ENCODE measurements around the gene CABP2. TPM values are rescaled to one million over a fixed set of nuclear protein-coding genes. Genes with fewer than 3 reads are reported as not detected.
"Not testable (repeated sequence)": the region's sequence is repeated elsewhere in the genome, so short reads cannot be mapped to it uniquely, and the experiment has no call there.

Gene CABP2
- total RNA-seq (not detected), polyA plus RNA-seq (ENCODE audit: insufficient read length in 6 of 6) (not detected)
- long read RNA-seq, donor 1: 0 reads
- long read RNA-seq, donor 2: 0 reads
- long read RNA-seq, donor 3: 0 reads
- long read RNA-seq, donor 4: 0 reads
- long read RNA-seq, donor 5: 0 reads
- long read RNA-seq, donor 6: 0 reads
- long read RNA-seq, donor 7: 0 reads
- long read RNA-seq, donor 8: 0 reads
- long read RNA-seq, donor 9: 0 reads
- long read RNA-seq, donor 10: 0 reads
- long read RNA-seq, donor 11: 0 reads
- long read RNA-seq, donor 12: 0 reads

GRCh38 chr11:67522844-67523555, at the start of gene CABP2:
TSS of gene CABP2 (minus strand) at chr11:67523446. CDS start at chr11:67523326, 120 bp downstream.
- intact Hi-C loops (cut with DNase I): no loop called here
- Histone ChIP-seq H3K36me3 (no peaks in the 10 kb centered on the region), H3K9me3 (no peaks in the 10 kb centered on the region), H3K4me3 (no peak within 1 kb of the TSS), H3K27ac (no peak within 1 kb of the TSS), H3K4me1 (no peaks in the 10 kb centered on the region), H3K27me3 (peaks cover 0 to 8% of the 10 kb centered on the region in 2 donors)
- TF ChIP-seq CTCF (IDR thresholded peaks at IDR 0.05): no peak
- ATAC-seq (no peak), DNase-seq (peak in 1 of 4 donors; percentile 73)

- H3K27me3 ChIP-seq: peaks cover 0 to 5% of the 10 kb centered on the region in 2 donors
- DNase-seq (peak in 2 of 4 donors; percentile 64 to 67), ATAC-seq (peak; percentile 83)
- intact Hi-C loops (cut with DNase I): no loop called here
- peak; percentile 70 to 77 for TF ChIP-seq CTCF (IDR thresholded peaks at IDR 0.05)
- no peak overlapping the region for H3K27ac ChIP-seq
- no peaks in the 10 kb centered on the region for H3K36me3 ChIP-seq
- H3K9me3 ChIP-seq: no peaks in the 10 kb centered on the region
- peaks cover 0 to 5% of the 10 kb centered on the region in 2 donors for H3K4me1 ChIP-seq
- H3K4me3 ChIP-seq: no peak overlapping the region
These were observed 49.6 kb upstream of the CABP2 start for GRCh38 chr11:67572747-67573419.

- peaks cover 0 to 5% of the 10 kb centered on the region in 2 donors for H3K4me1 ChIP-seq
- H3K4me3 ChIP-seq: no peak overlapping the region
- H3K9me3 ChIP-seq: no peaks in the 10 kb centered on the region
- DNase-seq (no peak), ATAC-seq (no peak)
- H3K27ac ChIP-seq: no peak overlapping the region
- H3K27me3 ChIP-seq: peaks cover 0 to under 1% of the 10 kb centered on the region in 2 donors
- intact Hi-C loops (cut with DNase I): no loop called here
- H3K36me3 ChIP-seq: no peaks in the 10 kb centered on the region
- no peak for TF ChIP-seq CTCF (IDR thresholded peaks at IDR 0.05)
These were observed 49.1 kb upstream of the CABP2 start for GRCh38 chr11:67572305-67572704.

- ATAC-seq: no peak
- Histone ChIP-seq H3K4me3 (no peak overlapping the region), H3K4me1 (peaks cover 0 to 5% of the 10 kb centered on the region in 2 donors), H3K36me3 (no peaks in the 10 kb centered on the region), H3K9me3 (no peaks in the 10 kb centered on the region), H3K27ac (no peak overlapping the region), H3K27me3 (no peaks in the 10 kb centered on the region)
- intact Hi-C loops (cut with DNase I): no loop called here
- no peak for DNase-seq
- no peak for TF ChIP-seq CTCF (IDR thresholded peaks at IDR 0.05)
These were observed 48.2 kb upstream of the CABP2 start for GRCh38 chr11:67571443-67571842.

GRCh38 chr11:67564230-67564629, 41.0 kb upstream of the CABP2 start:
- no peaks in the 10 kb centered on the region for H3K27me3 ChIP-seq
- no peaks in the 10 kb centered on the region for H3K36me3 ChIP-seq
- no peak for DNase-seq
- no peak for ATAC-seq
- no peak for TF ChIP-seq CTCF (IDR thresholded peaks at IDR 0.05)
- intact Hi-C loops (cut with DNase I): no loop called here
- H3K4me1 ChIP-seq: no peaks in the 10 kb centered on the region
- H3K9me3 ChIP-seq: no peaks in the 10 kb centered on the region
- H3K27ac ChIP-seq: no peak overlapping the region
- H3K4me3 ChIP-seq: no peak overlapping the region

- ATAC-seq: peak; percentile 49
- H3K9me3 ChIP-seq; H3K27me3 ChIP-seq; H3K4me1 ChIP-seq; H3K4me3 ChIP-seq; intact Hi-C loops (cut with DNase I); H3K27ac ChIP-seq; H3K36me3 ChIP-seq; DNase-seq: not testable (repeated sequence)
These were observed 40.5 kb upstream of the CABP2 start for GRCh38 chr11:67563705-67564114.
